DOHH2 (cell line): ENCODE data around the gene POLG.

Experiments used
- H3F3A ChIP-seq: fragments of 200-600 bp; sonication (generic), shearing (Covaris generic); 2 replicates; pipeline ENCODE4 v1.6.0; 2016; ENCODE audit warnings: antibody characterized with exemption, mild to moderate bottlenecking; ENCODE audit not compliant: control insufficient read depth, insufficient read depth
- H3K27ac ChIP-seq: fragments of 200-600 bp; sonication (generic); 2 replicates; pipeline ENCODE4 v1.5.1; 2014; ENCODE audit warnings: low read depth, mild to moderate bottlenecking, low read length, moderate library complexity
- H3K27me3 ChIP-seq: fragments of 200-600 bp; sonication (generic); 2 replicates; pipeline ENCODE4 v1.6.1; 2014; ENCODE audit warnings: mild to moderate bottlenecking, low read length, mixed read lengths; ENCODE audit not compliant: control insufficient read depth
- H3K36me3 ChIP-seq: fragments of 200-600 bp; sonication (generic); 2 replicates; pipeline ENCODE4 v1.6.1; 2014; ENCODE audit warnings: mild to moderate bottlenecking, low read length, moderate library complexity, mixed read lengths; ENCODE audit not compliant: control insufficient read depth
- H3K4me1 ChIP-seq: fragments of 200-600 bp; sonication (generic); 2 replicates; pipeline ENCODE4 v1.6.1; 2014; ENCODE audit warnings: mild to moderate bottlenecking, low read length, mixed read lengths; ENCODE audit not compliant: control insufficient read depth
- H3K4me2 ChIP-seq: fragments of 200-600 bp; sonication (generic); 2 replicates; pipeline ENCODE4 v1.6.0; 2014; ENCODE audit warnings: mild to moderate bottlenecking, low read length, moderate library complexity
- H3K4me3 ChIP-seq: fragments of 200-600 bp; sonication (generic); 2 replicates; pipeline ENCODE4 v1.5.1; 2014; ENCODE audit warnings: mild to moderate bottlenecking, low read length, mixed read lengths
- H3K79me2 ChIP-seq: fragments of 200-600 bp; sonication (generic); 2 replicates; pipeline ENCODE4 v1.6.1; 2014; ENCODE audit warnings: mild to moderate bottlenecking, low read length, mixed read lengths; ENCODE audit not compliant: control insufficient read depth
- H3K9me2 ChIP-seq: fragments of 200-600 bp; sonication (generic); replicated peaks from 2 replicates; pipeline ENCODE4 v1.6.1; 2014; ENCODE audit warnings: mild to moderate bottlenecking, low read length, mixed read lengths; ENCODE audit not compliant: control insufficient read depth
- H3K9me3 ChIP-seq: fragments of 200-600 bp; sonication (generic); 2 replicates; pipeline ENCODE4 v1.6.1; 2014; ENCODE audit warnings: antibody characterized with exemption, low read length, mixed read lengths; ENCODE audit not compliant: control insufficient read depth, insufficient read depth
- H4K20me1 ChIP-seq: fragments of 200-600 bp; sonication (generic); 2 replicates; pipeline ENCODE4 v1.6.0; 2014; ENCODE audit warnings: low read depth, mild to moderate bottlenecking, antibody characterized with exemption, low read length, moderate library complexity; ENCODE audit not compliant: control insufficient read depth, insufficient read depth
- CTCF ChIP-seq: fragments of 200-600 bp; sonication (generic); IDR thresholded peaks from one replicate; pipeline ENCODE4 v1.5.1; 2014; ENCODE audit warnings: antibody characterized with exemption, mild to moderate bottlenecking, low read depth, low read length; ENCODE audit not compliant: poor library complexity, severe bottlenecking
- EZH2phosphoT487 ChIP-seq: fragments of 200-600 bp; sonication (generic); IDR thresholded peaks from 2 replicates; pipeline ENCODE4 v1.6.1; 2017; ENCODE audit warnings: borderline replicate concordance, mild to moderate bottlenecking, antibody characterized with exemption, low read length, moderate library complexity, mixed read lengths

The POLG gene

GRCh38 chr15:89353991-89354390, 19.4 kb upstream of the POLG start:
- H3K27me3 ChIP-seq = peaks cover 53% of the 10 kb centered on the region
- H4K20me1 ChIP-seq = no peaks in the 10 kb centered on the region
- peaks cover 6% of the 10 kb centered on the region; the same call in 1 of the 2 replicates for H3K4me1 ChIP-seq
- H3K4me2 ChIP-seq = no peak overlapping the region
- H3K36me3 ChIP-seq = no peaks in the 10 kb centered on the region
- no peak overlapping the region for H3K4me3 ChIP-seq
- no peak for TF ChIP-seq EZH2phosphoT487
- no peak for TF ChIP-seq CTCF
- no peaks in the 10 kb centered on the region for H3K9me3 ChIP-seq
- no peaks in the 10 kb centered on the region for H3K79me2 ChIP-seq
- no peaks in the 10 kb centered on the region for H3F3A ChIP-seq
- no peaks in the 10 kb centered on the region for H3K9me2 ChIP-seq
- H3K27ac ChIP-seq = no peak overlapping the region

- H3K4me3 ChIP-seq = no peak overlapping the region
- no peaks in the 10 kb centered on the region for H3K9me2 ChIP-seq
- H3F3A ChIP-seq = no peaks in the 10 kb centered on the region
- TF ChIP-seq EZH2phosphoT487 (no peak), CTCF (no peak)
- no peak overlapping the region for H3K4me2 ChIP-seq
- H3K27me3 ChIP-seq = peaks cover 51% of the 10 kb centered on the region
- H4K20me1 ChIP-seq = no peaks in the 10 kb centered on the region
- no peaks in the 10 kb centered on the region for H3K9me3 ChIP-seq
- H3K36me3 ChIP-seq = no peaks in the 10 kb centered on the region
- no peaks in the 10 kb centered on the region for H3K4me1 ChIP-seq
- H3K27ac ChIP-seq = no peak overlapping the region
- no peaks in the 10 kb centered on the region for H3K79me2 ChIP-seq
Observed at GRCh38 chr15:89352476-89352875, 17.9 kb upstream of the POLG start.

GRCh38 chr15:89349206-89349558, 14.6 kb upstream of the POLG start:
- H3K27me3 ChIP-seq = peaks cover 44% of the 10 kb centered on the region
- H3K4me1 ChIP-seq = no peaks in the 10 kb centered on the region
- H3K4me3 ChIP-seq = no peak overlapping the region
- H3K9me2 ChIP-seq = no peaks in the 10 kb centered on the region
- no peak overlapping the region for H3K27ac ChIP-seq
- no peaks in the 10 kb centered on the region for H3K79me2 ChIP-seq
- H3K9me3 ChIP-seq = no peaks in the 10 kb centered on the region
- TF ChIP-seq EZH2phosphoT487 = no peak
- no peak for TF ChIP-seq CTCF
- H3K36me3 ChIP-seq = no peaks in the 10 kb centered on the region
- no peak overlapping the region for H3K4me2 ChIP-seq
- H4K20me1 ChIP-seq = no peaks in the 10 kb centered on the region
- no peaks in the 10 kb centered on the region for H3F3A ChIP-seq
